Jurkat, Clone E6-1 (cell line): ENCODE data around the gene ARHGEF38. TPM values are rescaled to one million over a fixed set of nuclear protein-coding genes. Genes with fewer than 3 reads are reported as not detected.

Experiments
- DNase-seq: peaks from one replicate; pipeline ENCODE4 v3.0.0-alpha.2; 2011; ENCODE audit warnings: low read depth, low spot score
- H3K4me3 ChIP-seq: 2 replicates; pipeline ENCODE4 v1.5.1; 2011; ENCODE audit warnings: mild to moderate bottlenecking, low read length, control low read depth, moderate library complexity
- polyA plus RNA-seq: library from polyadenylated mRNA; unstranded; fragments of >200 nt; gene quantifications from one replicate; pipeline ENCODE4 v1.2.1, GENCODE V29; 2012; ENCODE audit warnings: missing spikeins; ENCODE audit not compliant: insufficient read length, insufficient read depth

ARHGEF38 gene, protein sequence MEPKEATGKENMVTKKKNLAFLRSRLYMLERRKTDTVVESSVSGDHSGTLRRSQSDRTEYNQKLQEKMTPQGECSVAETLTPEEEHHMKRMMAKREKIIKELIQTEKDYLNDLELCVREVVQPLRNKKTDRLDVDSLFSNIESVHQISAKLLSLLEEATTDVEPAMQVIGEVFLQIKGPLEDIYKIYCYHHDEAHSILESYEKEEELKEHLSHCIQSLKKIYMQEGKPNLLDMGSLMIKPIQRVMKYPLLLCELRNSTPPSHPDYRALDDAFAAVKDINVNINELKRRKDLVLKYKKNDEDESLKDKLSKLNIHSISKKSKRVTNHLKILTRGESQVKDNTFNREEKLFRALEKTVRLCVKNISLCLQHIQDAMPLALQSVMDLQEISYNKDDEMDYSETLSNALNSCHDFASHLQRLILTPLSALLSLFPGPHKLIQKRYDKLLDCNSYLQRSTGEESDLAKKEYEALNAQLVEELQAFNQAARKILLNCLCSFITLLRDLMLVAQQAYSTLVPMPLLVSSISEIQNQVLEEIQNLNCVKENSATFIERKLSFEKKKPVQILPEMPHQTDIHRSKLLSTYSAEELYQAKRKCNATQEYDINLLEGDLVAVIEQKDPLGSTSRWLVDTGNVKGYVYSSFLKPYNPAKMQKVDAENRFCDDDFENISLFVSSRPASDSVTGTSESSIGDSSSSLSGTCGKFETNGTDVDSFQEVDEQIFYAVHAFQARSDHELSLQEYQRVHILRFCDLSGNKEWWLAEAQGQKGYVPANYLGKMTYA
- polyA plus RNA-seq = not detected

DNA sequence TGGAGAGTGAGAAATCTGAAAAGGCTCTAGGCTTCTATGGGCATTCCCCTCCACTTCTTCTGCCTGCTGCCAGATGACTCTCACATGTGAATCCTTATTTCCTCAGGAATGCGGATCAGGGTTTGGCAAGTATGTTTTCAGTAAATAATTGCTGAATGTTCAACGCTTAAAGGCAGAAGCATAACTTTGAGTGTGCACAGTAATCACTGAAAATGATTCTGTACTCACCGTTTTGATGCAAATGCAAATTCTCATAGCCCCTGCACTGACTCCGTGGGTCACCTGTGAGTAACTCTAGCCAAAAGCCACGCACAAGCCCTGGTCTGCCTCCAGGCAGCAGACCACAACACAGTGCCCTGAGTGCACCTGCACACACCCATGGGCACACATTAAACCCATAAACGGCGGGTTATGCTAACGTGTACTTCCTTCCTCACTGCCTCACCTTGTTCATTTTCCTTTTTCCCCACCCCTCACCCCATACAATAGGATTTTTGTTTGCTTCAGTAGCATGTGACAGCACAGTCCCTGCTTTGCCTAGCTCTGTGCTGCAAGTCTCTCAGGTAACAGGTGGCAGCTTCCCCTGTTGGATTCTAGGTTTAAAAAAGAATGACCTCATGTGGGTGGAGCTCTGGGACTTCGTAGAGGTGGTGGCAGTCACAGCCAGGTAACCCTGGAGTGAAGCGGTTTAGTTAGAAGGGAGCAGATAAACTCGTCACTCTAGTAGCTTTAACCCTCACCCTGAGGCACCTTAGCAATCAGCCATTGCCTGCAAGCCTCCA, at the start of gene ARHGEF38:
TSS of gene ARHGEF38 (plus strand) at position 656 of the 782 bp plus-strand sequence. CDS start 146 bp downstream, outside the sequence.
- H3K4me3 ChIP-seq = no peak within 1 kb of the TSS
- DNase-seq = no peak

DNA sequence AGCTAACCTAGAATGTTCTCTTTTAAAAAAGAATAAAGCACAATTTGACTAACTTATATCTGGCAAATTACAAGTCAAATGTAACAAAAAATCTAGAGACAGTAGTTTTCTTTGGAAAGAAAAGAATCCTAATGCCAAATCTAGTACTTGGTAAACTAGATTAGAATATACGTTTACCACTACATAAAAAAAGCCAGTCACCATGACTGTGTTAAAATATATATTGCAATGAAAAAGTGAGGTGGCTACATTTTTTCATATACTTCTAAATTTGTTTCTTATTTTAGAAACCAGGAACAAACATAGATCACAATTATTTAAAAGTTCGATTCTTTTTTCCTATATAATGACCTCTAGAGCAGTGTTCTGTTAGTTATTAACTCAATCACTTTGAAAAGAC, 48.9 kb upstream of the ARHGEF38 start:
- H3K4me3 ChIP-seq = no peak overlapping the region

DNA sequence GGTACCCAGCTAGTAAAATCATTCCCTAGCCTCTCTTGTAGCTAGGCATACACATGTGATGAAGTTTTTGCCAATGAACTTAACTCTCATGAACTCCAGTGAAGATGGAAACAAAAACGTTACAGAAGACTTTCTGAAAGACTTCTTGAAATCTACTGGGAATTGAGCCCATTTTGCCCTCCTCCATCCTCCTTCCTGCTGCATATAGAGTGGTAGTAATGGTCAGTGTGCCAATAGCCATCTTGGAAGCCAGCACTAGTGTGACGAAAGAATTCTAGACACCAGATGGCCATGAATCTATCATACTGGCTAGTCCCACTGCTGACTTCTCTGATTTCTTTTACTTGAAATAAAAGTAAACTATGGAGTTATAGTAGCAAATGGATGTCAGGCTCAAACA, 47.7 kb upstream of the ARHGEF38 start:
- no peak overlapping the region for H3K4me3 ChIP-seq
- DNase-seq = no peak

More for the DNA sequence above, 48.9 kb upstream of the ARHGEF38 start:
- no peak for DNase-seq

DNA sequence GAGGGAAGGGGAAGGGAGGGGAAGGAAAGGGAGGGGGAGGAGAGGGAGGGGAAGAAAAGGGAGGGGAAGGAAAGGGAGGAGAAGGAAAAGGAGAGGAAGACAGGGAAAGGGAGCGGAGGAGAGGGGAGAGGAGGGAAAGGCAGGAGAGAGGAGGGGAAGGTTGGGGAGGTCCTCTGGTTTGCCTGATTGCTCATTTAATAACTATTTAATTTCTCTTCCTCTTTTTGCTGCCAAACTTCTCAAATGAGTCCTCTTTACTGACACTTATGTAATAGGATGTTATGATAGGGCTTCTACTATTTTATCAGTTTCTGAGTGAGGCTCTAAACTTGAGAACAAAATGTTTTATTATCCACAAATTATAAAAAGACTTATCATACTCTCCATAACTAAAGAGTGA, 43.1 kb upstream of the ARHGEF38 start:
- DNase-seq = no peak
- H3K4me3 ChIP-seq = no peak overlapping the region

DNA sequence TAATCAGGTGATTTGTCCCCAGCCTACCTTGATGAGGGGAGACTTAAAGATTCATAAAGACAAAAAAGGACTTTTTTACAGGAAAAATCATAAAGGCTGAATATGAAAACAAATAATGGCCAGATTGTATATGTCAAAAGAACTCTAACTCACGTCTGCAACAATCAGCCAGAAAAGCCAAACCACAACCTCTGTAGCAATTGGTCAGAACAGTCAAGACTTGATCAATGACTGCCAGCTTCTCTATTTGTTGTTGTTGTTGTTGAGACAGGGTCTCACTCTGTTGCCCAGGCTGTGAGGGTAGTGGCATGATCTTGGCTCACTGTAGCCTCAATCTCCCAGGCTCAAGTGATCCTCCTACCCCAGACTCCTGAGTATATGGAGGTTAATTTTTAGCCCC, 42.7 kb upstream of the ARHGEF38 start:
- DNase-seq = no peak
- H3K4me3 ChIP-seq = no peak overlapping the region

DNA sequence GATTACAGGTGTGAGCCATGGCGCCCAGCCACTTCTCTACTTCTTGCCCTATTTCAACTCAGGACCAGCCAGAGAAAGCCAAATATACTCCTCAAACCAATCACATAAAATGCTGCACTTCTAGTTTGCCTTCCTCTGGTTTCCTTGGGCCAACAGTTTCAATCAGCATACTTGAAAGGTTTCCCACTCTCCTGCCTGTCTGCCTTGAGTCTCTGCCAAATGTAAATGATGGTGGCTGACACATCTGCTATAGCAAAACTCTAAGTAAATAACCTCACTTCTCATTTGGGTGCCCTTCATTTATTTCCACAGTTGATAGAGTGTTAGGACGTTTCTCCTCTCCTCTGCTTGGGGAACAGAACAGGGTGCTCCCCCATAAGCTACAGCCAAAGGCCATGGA, 42.2 kb upstream of the ARHGEF38 start:
- DNase-seq = no peak
- no peak overlapping the region for H3K4me3 ChIP-seq

DNA sequence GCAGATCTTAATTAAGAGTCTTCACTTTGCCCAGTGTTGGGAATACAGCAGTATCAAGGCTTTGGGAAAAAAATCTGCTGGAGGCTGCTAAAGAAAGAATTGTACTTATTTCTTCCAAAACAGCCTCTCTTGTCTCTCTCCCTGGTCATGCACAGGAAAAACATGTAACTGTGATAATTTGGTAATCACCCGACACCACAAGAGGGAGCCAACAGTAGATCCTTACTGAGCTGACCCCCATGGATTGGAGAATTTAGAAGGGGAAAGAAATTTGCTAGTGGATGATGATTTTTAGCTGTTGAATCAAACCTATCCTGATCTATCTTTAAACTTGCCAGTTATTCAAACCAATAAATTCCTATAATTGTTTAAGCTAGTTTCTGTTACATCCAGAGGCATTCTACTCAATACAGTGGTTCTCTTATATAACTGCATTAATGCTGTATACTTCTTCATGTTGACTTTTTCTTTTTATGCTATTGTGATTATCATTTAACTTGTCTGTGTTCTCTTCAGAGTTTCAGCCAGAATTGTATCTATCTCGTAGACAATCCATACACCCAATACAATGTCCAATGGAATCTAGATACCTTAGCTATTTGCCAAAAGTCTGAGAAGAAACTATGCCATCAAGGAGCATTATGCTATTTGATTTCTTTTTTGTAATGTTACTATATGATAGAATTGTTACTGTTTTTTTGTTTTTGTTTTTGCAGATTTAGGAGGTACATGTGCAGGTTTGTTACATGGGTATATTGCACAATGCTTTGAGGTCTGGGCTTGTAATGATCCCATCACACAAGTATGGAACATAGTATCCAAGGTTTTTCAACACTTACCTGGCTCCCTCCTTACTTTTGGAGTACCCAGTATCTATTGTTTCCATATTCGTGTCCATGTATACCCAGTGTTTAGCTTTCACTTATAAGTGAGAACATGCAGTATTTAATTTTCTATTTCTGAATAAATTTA, 31.3 kb upstream of the ARHGEF38 start:
- no peak overlapping the region for H3K4me3 ChIP-seq
- peak; percentile 37 for DNase-seq

DNA sequence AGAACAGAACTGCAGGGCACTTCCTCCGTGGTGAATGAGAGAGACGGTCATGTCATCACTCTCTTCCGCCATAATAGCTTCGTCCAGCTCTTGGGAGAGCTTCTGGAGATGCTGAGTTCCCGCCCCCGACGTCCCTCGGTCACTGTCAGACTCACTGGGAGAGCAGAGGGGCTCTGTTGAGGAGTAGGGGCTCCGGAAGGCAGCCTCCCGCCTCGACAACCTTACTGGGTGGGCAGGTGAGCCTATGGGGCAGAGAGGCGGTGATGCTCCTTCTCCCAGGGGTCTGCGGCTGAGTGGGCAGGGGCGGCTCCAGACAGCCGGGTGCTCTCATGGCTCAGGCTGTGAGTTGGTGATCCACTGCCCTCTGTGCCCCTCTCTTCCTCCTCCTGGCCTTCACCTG, 25.8 kb upstream of the ARHGEF38 start:
- DNase-seq = no peak
- no peak overlapping the region for H3K4me3 ChIP-seq

DNA sequence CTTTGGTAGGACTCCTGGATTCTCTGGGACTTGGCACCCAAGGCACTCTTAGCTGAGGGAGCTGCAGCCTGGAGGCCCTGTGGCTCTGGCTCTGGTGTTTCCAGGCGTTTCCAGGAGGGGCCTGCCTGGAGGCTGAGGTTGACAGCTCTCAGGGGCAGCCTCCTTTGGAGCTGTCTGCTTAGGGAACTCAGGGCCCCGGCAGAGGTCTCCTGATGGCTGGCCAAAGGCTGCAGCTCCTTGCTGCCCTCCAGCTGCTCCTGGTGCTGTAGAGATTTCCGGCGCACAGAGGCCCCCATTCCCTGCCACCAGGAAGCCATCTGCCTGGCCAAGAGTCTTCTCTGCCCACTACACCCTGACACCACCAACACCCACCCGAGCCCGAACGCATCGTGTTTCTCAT, 25.3 kb upstream of the ARHGEF38 start:
- no peak for DNase-seq
- no peak overlapping the region for H3K4me3 ChIP-seq

DNA sequence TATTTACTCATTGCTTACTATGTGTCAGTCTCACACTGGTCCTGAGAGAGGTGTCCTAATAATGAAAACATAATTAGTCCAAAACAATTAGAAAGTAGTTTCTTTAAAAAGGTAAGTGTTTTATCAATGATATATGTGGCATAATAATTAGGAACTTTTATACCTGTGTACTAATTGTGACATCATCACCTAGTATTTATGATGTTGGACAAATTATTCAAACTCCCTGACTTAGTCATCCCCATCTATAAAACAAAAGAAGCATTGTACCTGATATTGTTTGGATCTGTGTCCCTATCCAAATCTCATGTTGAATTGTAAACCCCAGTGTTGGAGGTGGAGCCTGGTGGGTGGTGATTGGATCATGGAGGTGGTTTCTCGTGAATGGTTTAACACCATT, 15.8 kb upstream of the ARHGEF38 start:
- DNase-seq = no peak
- H3K4me3 ChIP-seq = no peak overlapping the region

DNA sequence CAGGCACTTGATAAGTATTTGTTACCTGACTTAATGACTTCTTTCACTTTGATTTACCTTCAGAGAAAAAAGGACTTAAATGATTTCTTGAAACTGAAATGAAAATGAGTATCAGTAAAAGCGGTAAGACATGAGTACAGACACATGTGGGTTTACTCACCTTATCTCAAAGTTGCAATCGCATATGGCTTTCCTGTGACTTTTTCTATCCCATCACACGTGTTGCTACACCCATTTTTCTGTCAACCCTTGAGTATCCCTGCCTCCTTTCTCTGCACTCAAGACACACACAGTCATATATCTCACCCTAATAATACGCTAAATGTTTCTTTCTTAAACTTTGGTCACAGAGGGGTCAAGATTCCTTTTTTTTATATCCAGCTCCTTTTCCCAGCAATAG, 11.0 kb upstream of the ARHGEF38 start:
- no peak overlapping the region for H3K4me3 ChIP-seq

DNA sequence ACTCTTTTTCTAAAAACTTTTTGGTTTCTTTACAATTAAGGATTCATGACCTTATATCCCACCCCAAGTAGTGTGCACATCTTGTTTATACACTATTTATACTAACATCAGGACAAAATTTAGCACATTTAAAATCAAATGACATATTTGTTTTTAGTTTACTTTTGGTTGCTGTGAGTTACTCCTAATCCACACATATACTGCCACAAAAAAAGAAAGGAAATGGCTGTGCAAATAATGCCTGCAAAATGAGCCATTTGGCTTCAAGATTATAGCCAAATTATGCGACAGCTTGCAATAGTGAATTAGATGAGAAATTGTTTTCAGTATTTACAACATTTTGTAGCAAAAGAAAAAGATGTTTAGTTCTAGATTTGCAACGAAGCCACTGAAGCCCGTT, 10.4 kb upstream of the ARHGEF38 start:
- no peak overlapping the region for H3K4me3 ChIP-seq
- no peak for DNase-seq

More for the DNA sequence above, 11.0 kb upstream of the ARHGEF38 start:
- DNase-seq = peak; percentile 56

DNA sequence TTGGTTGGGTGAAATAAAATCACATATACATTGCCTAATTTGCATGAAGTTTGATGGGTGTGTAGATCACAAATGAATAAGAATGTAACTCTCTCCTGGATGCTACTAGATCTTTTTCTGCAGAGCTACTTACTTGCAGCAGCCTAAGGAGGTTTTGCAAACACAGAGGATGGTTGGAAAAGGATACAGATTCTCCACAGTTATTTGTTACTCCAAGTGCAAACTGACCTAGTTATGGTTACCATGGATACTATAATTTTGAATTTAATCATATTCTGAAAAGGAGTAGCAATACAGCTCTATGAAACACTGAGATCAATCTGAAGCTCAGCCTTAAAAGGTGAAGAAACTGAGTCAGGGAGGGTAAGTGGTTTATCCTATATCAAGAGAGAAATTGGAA, 9.1 kb upstream of the ARHGEF38 start:
- H3K4me3 ChIP-seq = no peak overlapping the region
- no peak for DNase-seq

DNA sequence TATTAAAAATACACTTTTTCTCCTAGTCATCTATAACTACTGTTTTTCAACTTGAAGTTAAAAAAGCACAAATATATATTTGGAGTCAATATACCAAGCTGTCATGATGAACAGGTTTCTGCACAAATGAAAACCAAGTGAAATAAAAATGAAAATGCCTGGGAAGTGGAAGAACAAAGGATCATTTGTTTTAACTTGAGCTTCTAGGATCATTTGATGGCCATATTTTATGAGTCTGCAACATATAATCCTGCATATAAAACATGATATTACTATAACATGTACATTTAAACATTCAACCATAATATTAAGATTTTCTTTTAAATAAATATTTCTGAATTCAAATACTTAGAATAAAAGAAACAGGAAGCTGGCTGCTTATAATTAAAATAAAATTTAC, 8.5 kb upstream of the ARHGEF38 start:
- no peak for DNase-seq
- H3K4me3 ChIP-seq = no peak overlapping the region

DNA sequence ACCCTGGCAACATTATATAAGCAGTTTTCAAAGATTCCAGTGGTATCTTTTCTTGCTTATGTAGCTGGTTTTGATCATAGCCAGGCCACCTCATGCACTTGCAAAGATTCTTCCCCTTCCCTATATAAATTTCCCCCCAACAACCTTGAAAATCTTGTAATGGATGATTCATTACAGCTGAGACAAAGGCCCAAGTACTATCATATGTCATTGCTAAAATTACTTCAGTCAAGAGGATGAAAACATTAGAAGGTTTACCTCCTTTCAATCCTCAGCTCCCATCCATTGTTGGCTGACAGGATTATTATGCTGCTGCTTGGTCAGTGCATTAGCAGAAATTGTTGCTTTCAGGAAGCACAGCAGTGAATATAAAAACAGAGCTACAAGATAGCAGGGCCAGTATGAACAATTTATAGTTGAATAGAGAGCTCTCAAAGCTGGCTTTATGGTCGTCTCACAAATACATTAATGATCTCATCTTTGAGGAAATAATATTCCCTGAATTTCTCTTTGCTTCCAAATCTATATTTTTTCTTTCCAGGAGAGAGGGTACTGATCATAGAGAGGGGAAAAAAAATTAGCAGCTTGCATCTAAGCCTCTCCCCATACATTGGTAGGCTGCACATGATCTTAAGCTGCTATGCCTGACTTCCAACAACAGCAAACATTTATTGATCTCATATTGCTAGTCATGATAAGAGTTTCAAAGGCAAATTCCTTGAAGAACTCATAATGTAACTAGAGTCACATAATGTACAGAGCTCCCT, 7.7 kb upstream of the ARHGEF38 start:
- no peak for DNase-seq
- H3K4me3 ChIP-seq = no peak overlapping the region

DNA sequence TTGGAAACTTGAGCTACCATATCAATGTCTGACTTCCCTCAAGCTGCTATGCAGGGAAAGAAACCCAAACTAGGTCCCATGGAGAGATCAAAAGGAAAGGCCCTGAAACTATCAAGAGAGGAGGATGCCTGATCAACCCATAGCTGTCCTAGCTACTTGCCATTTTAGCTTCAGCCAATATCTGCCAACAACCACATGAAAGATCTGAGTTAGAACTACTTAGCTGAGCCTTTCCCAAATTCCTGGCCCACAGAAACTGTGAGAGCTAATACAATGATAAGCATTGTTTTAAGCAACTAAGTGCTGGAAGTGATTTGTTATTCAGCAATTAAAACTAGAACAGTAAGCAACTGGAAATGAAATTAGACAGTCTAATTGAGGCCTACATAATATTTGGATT, 6.3 kb upstream of the ARHGEF38 start:
- no peak overlapping the region for H3K4me3 ChIP-seq
- DNase-seq = no peak

DNA sequence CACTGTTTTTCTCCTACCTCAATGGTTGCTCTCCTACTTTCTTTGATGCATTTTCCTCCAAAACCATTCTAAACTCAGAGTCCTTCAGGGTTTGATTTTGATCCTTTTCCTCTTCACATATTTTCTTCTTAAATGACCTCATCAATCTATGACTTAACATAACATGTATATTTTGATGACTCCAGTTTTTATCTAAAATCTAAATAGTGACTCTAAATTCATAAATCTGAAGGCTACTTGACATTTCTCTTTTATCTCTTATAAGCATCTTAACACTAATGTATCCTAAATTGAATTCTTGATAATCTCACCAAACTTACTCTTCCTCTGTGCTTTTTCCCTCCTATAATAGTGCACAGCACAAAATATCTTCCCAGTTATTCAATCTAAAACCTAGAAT, 4.7 kb upstream of the ARHGEF38 start:
- H3K4me3 ChIP-seq = no peak overlapping the region
- DNase-seq = no peak

DNA sequence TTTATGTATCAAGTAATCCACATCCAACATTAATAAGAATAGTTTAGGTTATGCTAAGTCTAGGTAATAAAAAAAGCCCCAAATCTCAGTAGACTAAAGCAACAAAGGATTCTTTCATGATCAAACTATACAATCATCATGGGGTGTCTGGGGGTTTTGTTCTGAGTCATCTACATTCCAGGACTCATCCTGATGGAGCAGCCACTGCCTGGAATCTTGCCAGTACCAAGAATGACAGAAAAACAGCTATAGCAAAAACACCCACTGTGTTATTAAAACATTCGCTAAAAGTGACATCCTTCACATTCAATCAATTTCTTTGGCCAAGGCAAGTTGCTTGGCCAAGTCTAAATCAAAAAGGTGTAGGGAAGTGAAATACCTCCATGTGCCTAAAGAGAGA, 3.9 kb upstream of the ARHGEF38 start:
- no peak overlapping the region for H3K4me3 ChIP-seq
- DNase-seq = no peak
